Panc1 (cell line): ENCODE results near the gene HPDL. TPM values are rescaled to one million over a fixed set of nuclear protein-coding genes. Genes with fewer than 3 reads are reported as not detected.

Experiments
- ATAC-seq: fragments of 200-7000 bp; cut with Tn5 transposase; 2 replicates; pipeline ENCODE4 v1.9.1; 2020; ENCODE audit warnings: mild to moderate bottlenecking, moderate library complexity
- BruUV-seq: library from RNA; stranded (reverse); fragments of 400-500 nt; replicated peaks from 2 replicates; lab custom pipeline; 2021; lab: Mats Ljungman, UMichigan
- CTCF ChIA-PET: fragments of 300-600 bp; sonication (Branson Sonifier 250); formaldehyde crosslinking; loops from one replicate; lab custom pipeline; 2022; ENCODE audit warnings: antibody characterized with exemption; lab: Charles Lee
- POLR2A ChIA-PET: fragments of 300-600 bp; sonication (Branson Sonifier 250); formaldehyde crosslinking; loops from one replicate; lab custom pipeline; 2022; ENCODE audit warnings: antibody characterized with exemption; lab: Charles Lee
- DNase-seq: peaks from one replicate; pipeline ENCODE4 v3.0.0-alpha.2; 2010; ENCODE audit warnings: low read depth, low spot score
- H3K27ac ChIP-seq: 2 replicates; pipeline ENCODE4 v1.5.1; 2011; ENCODE audit warnings: mild to moderate bottlenecking, low read length, inconsistent platforms
- H3K27me3 ChIP-seq: fragments of 200-500 bp; sonication (Bioruptor generic); 2 replicates; pipeline ENCODE4 v1.6.0; 2014; ENCODE audit warnings: low read length, inconsistent platforms; ENCODE audit not compliant: control insufficient read depth, insufficient read depth
- H3K36me3 ChIP-seq: fragments of 200-500 bp; sonication (Bioruptor generic); 2 replicates; pipeline ENCODE4 v1.5.1; 2014; ENCODE audit warnings: inconsistent platforms, mild to moderate bottlenecking, low read length, moderate library complexity; ENCODE audit not compliant: control insufficient read depth, insufficient read depth
- H3K4me1 ChIP-seq: 2 replicates; pipeline ENCODE4 v1.5.1; 2011; ENCODE audit warnings: inconsistent platforms, mild to moderate bottlenecking, low read length, moderate library complexity; ENCODE audit not compliant: control insufficient read depth, insufficient read depth
- H3K4me3 ChIP-seq, 2 experiments: 2 replicates each; pipeline ENCODE4 v1.5.1; 2011 to 2012; ENCODE audit warnings: low read depth in 2 of 2, low read length in 2 of 2, mild to moderate bottlenecking in 2 of 2, inconsistent platforms in 1 of 2, moderate library complexity in 1 of 2
- H3K9me3 ChIP-seq: fragments of 200-500 bp; sonication (Bioruptor generic); 2 replicates; pipeline ENCODE4 v1.5.1; 2014; ENCODE audit warnings: low read depth, mild to moderate bottlenecking, inconsistent platforms, low read length, moderate library complexity; ENCODE audit not compliant: control insufficient read depth, insufficient read depth
- CTCF ChIP-seq: fragments of 450-650 bp; IDR thresholded peaks from 2 replicates; pipeline ENCODE4 v1.5.1; 2017; ENCODE audit warnings: mild to moderate bottlenecking
- POLR2AphosphoS5 ChIP-seq: IDR thresholded peaks from 2 replicates; pipeline ENCODE4 v1.6.1; 2012; ENCODE audit warnings: mild to moderate bottlenecking, low read depth, low read length, moderate library complexity
- REST ChIP-seq, 2 experiments: IDR thresholded peaks; 2 replicates each; pipeline ENCODE4 v1.6.1; 2011 to 2012; ENCODE audit warnings: low read depth in 2 of 2, control low read depth in 1 of 2, low read length in 1 of 2, mild to moderate bottlenecking in 1 of 2, moderate library complexity in 1 of 2; ENCODE audit not compliant: insufficient read depth in 1 of 2
- SIN3A ChIP-seq: IDR thresholded peaks from 2 replicates; pipeline ENCODE4 v1.6.1; 2012; ENCODE audit warnings: low read depth, mild to moderate bottlenecking, low read length, moderate library complexity, borderline replicate concordance; ENCODE audit not compliant: insufficient read depth
- TCF7L2 ChIP-seq: IDR thresholded peaks from 2 replicates; pipeline ENCODE4 v1.6.1; 2011; ENCODE audit warnings: mild to moderate bottlenecking, low read depth, low read length, inconsistent platforms
- in situ Hi-C: cut with HindIII; loops from 2 replicates; pipeline ENCODE4 v1.10.0; 2016; ENCODE audit warnings: low sequenced_read_pairs, low pct_unique_long_range_greater_than_20kb
- intact Hi-C: fragments of 100-400 bp; cut with micrococcal nuclease; formaldehyde crosslinking; loops from one replicate; pipeline ENCODE4 v1.10.0; 2022; ENCODE audit not compliant: unreplicated experiment
- total RNA-seq: library from RNA; stranded (reverse); gene quantifications from one replicate; pipeline ENCODE4 v1.2.1, GENCODE V29; 2021; ENCODE audit not compliant: unreplicated experiment

HPDL gene
- total RNA-seq, 1 experiment from 2014 or later = 1.9 TPM

- ChIA-PET CTCF (no interaction called here), POLR2A (no interaction called here)
- DNase-seq (no peak), ATAC-seq (no peak)
- in situ Hi-C loops = no loop called here
- intact Hi-C loops = no loop called here
- TF ChIP-seq POLR2AphosphoS5 (no peak), CTCF (no peak), TCF7L2 (no peak), SIN3A (no peak), REST (IDR thresholded peaks at IDR 0.05; ENCODE audit: insufficient read depth in 1 of 2, low read depth in 2 of 2, low read length in 1 of 2) (no peak)
- no TSS peak for BruUV-seq
- no peaks in the 10 kb centered on the region for H3K9me3 ChIP-seq
- H3K4me3 ChIP-seq = no peak overlapping the region
- H3K27me3 ChIP-seq = no peaks in the 10 kb centered on the region
- H3K4me1 ChIP-seq = peaks cover 8% of the 10 kb centered on the region; the same call in 1 of the 2 replicates
- H3K36me3 ChIP-seq = no peaks in the 10 kb centered on the region
- no peak overlapping the region for H3K27ac ChIP-seq
Measured at GRCh38 chr1:45322486-45323040, 4.1 kb upstream of the HPDL start.

GRCh38 chr1:45325851-45326506 is 716 bp upstream of the HPDL start:
- no peak; the same call in 1 of the 2 replicates for ATAC-seq
- BruUV-seq = no TSS peak
- H3K27ac ChIP-seq = peak overlapping the region; percentile 76
- peak overlapping the region; percentile 48 to 68 for H3K4me3 ChIP-seq
- no peaks in the 10 kb centered on the region for H3K27me3 ChIP-seq
- ChIA-PET POLR2A (interaction anchor here (1.0 kb wide), 1 partner anchor 22 kb away, joined by 3 read pairs; no protein-coding TSS in a partner anchor), CTCF (interaction anchor here (0.7 kb wide), 1 partner anchor 312 kb away, joined by 3 read pairs; no protein-coding TSS in a partner anchor)
- H3K36me3 ChIP-seq = no peaks in the 10 kb centered on the region
- in situ Hi-C loops (no loop called here), intact Hi-C loops (no loop called here)
- peaks cover 19% of the 10 kb centered on the region for H3K4me1 ChIP-seq
- no peak for TF ChIP-seq POLR2AphosphoS5
- no peak for TF ChIP-seq SIN3A
- no peak for TF ChIP-seq CTCF
- TF ChIP-seq TCF7L2 = no peak
- no peak for TF ChIP-seq REST (IDR thresholded peaks at IDR 0.05; ENCODE audit: insufficient read depth in 1 of 2, low read depth in 2 of 2, low read length in 1 of 2)
- DNase-seq = no peak
- no peaks in the 10 kb centered on the region for H3K9me3 ChIP-seq
